ELR (cell line): Measurements from ENCODE around the gene DIO2.

Experiments used
- DNase-seq: peaks from one replicate; pipeline ENCODE4 v3.0.0-alpha.2; 2015; ENCODE audit warnings: low read depth

The DIO2 gene

GRCh38 chr14:80211153-80212022, at the start of gene DIO2:
Gene DIO2, minus strand, starts transcription at chr14:80211504. Its CDS starts 32 bp downstream, at chr14:80211472.
- DNase-seq: peak; percentile 65

- DNase-seq: no peak
Observed at GRCh38 chr14:80260645-80261044, 49.3 kb upstream of the DIO2 start.

GRCh38 chr14:80239631-80240030, 28.3 kb upstream of the DIO2 start:
- no peak for DNase-seq

GRCh38 chr14:80237143-80237542, 25.8 kb upstream of the DIO2 start:
- DNase-seq: no peak

GRCh38 chr14:80233470-80234089, 22.3 kb upstream of the DIO2 start:
- no peak for DNase-seq

- DNase-seq: no peak
Observed at GRCh38 chr14:80231702-80232101, 20.4 kb upstream of the DIO2 start.

GRCh38 chr14:80223696-80224465, 12.6 kb upstream of the DIO2 start:
- no peak for DNase-seq

GRCh38 chr14:80216818-80217217, 5.5 kb upstream of the DIO2 start:
- DNase-seq: no peak

GRCh38 chr14:80215756-80216581, 4.7 kb upstream of the DIO2 start:
- DNase-seq: no peak

- DNase-seq: no peak
Observed at GRCh38 chr14:80215081-80215480, 3.8 kb upstream of the DIO2 start.

GRCh38 chr14:80213602-80214001, 2.3 kb upstream of the DIO2 start:
- peak; percentile 76 for DNase-seq

- peak; percentile 44 for DNase-seq
Observed at GRCh38 chr14:80212023-80212397, 706 bp upstream of the DIO2 start.

GRCh38 chr14:80208461-80208860, 2.8 kb downstream of the DIO2 start:
- DNase-seq: no peak

GRCh38 chr14:80206351-80207080, 4.8 kb downstream of the DIO2 start:
- no peak for DNase-seq

- DNase-seq: peak; percentile 25
Observed at GRCh38 chr14:80202888-80203562, 8.3 kb downstream of the DIO2 start.

- no peak for DNase-seq
Observed at GRCh38 chr14:80200093-80200492, 11.2 kb downstream of the DIO2 start.

GRCh38 chr14:80188571-80188970, 22.7 kb downstream of the DIO2 start:
- DNase-seq: no peak

GRCh38 chr14:80186301-80186800, 25.0 kb downstream of the DIO2 start:
- no peak for DNase-seq

GRCh38 chr14:80176893-80177292, 34.4 kb downstream of the DIO2 start:
- no peak for DNase-seq

- peak; percentile 22 for DNase-seq
Observed at GRCh38 chr14:80172375-80173051, 38.8 kb downstream of the DIO2 start.
